GM08714 (cell line): ENCODE measurements around the gene CCDC83.
"Not testable (repeated sequence)": the region's sequence is repeated elsewhere in the genome, so short reads cannot be mapped to it uniquely, and the experiment has no call there.

Experiments used
- H3K4me3 ChIP-seq: fragments of 200-500 bp; sonication (Bioruptor generic); 2 replicates; pipeline ENCODE4 v1.5.1; 2014; ENCODE audit warnings: mild to moderate bottlenecking, low read length, inconsistent platforms
- ZNF274 ChIP-seq: IDR thresholded peaks from 2 replicates; pipeline ENCODE4 v1.6.1; 2012; ENCODE audit warnings: mild to moderate bottlenecking, low read depth, low read length

CCDC83 gene

GRCh38 chr11:85922367-85922766 is 67.2 kb downstream of the CCDC83 start:
- H3K4me3 ChIP-seq, result no peak overlapping the region
- no peak for TF ChIP-seq ZNF274

- H3K4me3 ChIP-seq, result no peak overlapping the region
These were observed 68.3 kb downstream of the CCDC83 start for GRCh38 chr11:85923455-85923854.

GRCh38 chr11:85926653-85927214 is 71.6 kb downstream of the CCDC83 start:
- not testable (repeated sequence) for H3K4me3 ChIP-seq

More at GRCh38 chr11:85923455-85923854, 68.3 kb downstream of the CCDC83 start:
- no peak for TF ChIP-seq ZNF274

GRCh38 chr11:85930879-85931366 is 75.7 kb downstream of the CCDC83 start:
- no peak overlapping the region for H3K4me3 ChIP-seq
- no peak for TF ChIP-seq ZNF274

- no peak overlapping the region for H3K4me3 ChIP-seq
- TF ChIP-seq ZNF274, result no peak
These were observed 79.5 kb downstream of the CCDC83 start for GRCh38 chr11:85934596-85935169.

- no peak overlapping the region for H3K4me3 ChIP-seq
- TF ChIP-seq ZNF274, result no peak
These were observed 80.6 kb downstream of the CCDC83 start for GRCh38 chr11:85935751-85936150.

GRCh38 chr11:85937835-85938234 is 82.7 kb downstream of the CCDC83 start:
- H3K4me3 ChIP-seq, result no peak overlapping the region
- no peak for TF ChIP-seq ZNF274

GRCh38 chr11:85939099-85940015 is 84.2 kb downstream of the CCDC83 start:
- no peak overlapping the region for H3K4me3 ChIP-seq
- TF ChIP-seq ZNF274, result no peak

- no peak overlapping the region for H3K4me3 ChIP-seq
- no peak for TF ChIP-seq ZNF274
These were observed 86.3 kb downstream of the CCDC83 start for GRCh38 chr11:85941380-85941973.

- H3K4me3 ChIP-seq, result no peak overlapping the region
- no peak for TF ChIP-seq ZNF274
These were observed 90.1 kb downstream of the CCDC83 start for GRCh38 chr11:85945296-85945695.

GRCh38 chr11:85945788-85946187 is 90.6 kb downstream of the CCDC83 start:
- no peak overlapping the region for H3K4me3 ChIP-seq
- no peak for TF ChIP-seq ZNF274

GRCh38 chr11:85946221-85946620 is 91.0 kb downstream of the CCDC83 start:
- no peak overlapping the region for H3K4me3 ChIP-seq
- TF ChIP-seq ZNF274, result no peak

GRCh38 chr11:85947431-85948272 is 92.5 kb downstream of the CCDC83 start:
- H3K4me3 ChIP-seq, result no peak overlapping the region
- no peak for TF ChIP-seq ZNF274

GRCh38 chr11:85948884-85949283 is 93.7 kb downstream of the CCDC83 start:
- H3K4me3 ChIP-seq, result no peak overlapping the region
- TF ChIP-seq ZNF274, result no peak
